ENCODE measurements around the gene ANKRD53.
A peak's percentile ranks its signal among the peaks of the same experiment; 100 is the strongest.

Gene ANKRD53

GRCh38 chr2:70944111-70944690, 34.2 kb upstream of the ANKRD53 start:
- DNase-seq (ENCODE audit: low read depth): no peak

GRCh38 chr2:70946832-70947442, 31.5 kb upstream of the ANKRD53 start:
- DNase-seq (ENCODE audit: low read depth): no peak

- no peak for DNase-seq (ENCODE audit: low read depth)
Measured at GRCh38 chr2:70947556-70948184, 30.8 kb upstream of the ANKRD53 start.

- DNase-seq (ENCODE audit: low read depth): peak; percentile 62
Measured at GRCh38 chr2:70948337-70949003, 30.0 kb upstream of the ANKRD53 start.

GRCh38 chr2:70949086-70949485, 29.3 kb upstream of the ANKRD53 start:
- DNase-seq (ENCODE audit: low read depth): no peak

- DNase-seq (ENCODE audit: low read depth): no peak
Measured at GRCh38 chr2:70954886-70955285, 23.5 kb upstream of the ANKRD53 start.

- no peak for DNase-seq (ENCODE audit: low read depth)
Measured at GRCh38 chr2:70956141-70956540, 22.3 kb upstream of the ANKRD53 start.

- no peak for DNase-seq (ENCODE audit: low read depth)
Measured at GRCh38 chr2:70957798-70958197, 20.6 kb upstream of the ANKRD53 start.

- DNase-seq (ENCODE audit: low read depth): no peak
Measured at GRCh38 chr2:70958759-70959158, 19.7 kb upstream of the ANKRD53 start.

- no peak for DNase-seq (ENCODE audit: low read depth)
Measured at GRCh38 chr2:70959271-70959761, 19.1 kb upstream of the ANKRD53 start.

- DNase-seq (ENCODE audit: low read depth): no peak
Measured at GRCh38 chr2:70959851-70960832, 18.3 kb upstream of the ANKRD53 start.

- DNase-seq (ENCODE audit: low read depth): no peak
Measured at GRCh38 chr2:70960833-70961647, 17.4 kb upstream of the ANKRD53 start.

GRCh38 chr2:70961648-70961994, 16.8 kb upstream of the ANKRD53 start:
- no peak for DNase-seq (ENCODE audit: low read depth)

- no peak for DNase-seq (ENCODE audit: low read depth)
Measured at GRCh38 chr2:70962211-70962884, 16.1 kb upstream of the ANKRD53 start.

- no peak for DNase-seq (ENCODE audit: low read depth)
Measured at GRCh38 chr2:70962885-70963878, 15.2 kb upstream of the ANKRD53 start.

- no peak for DNase-seq (ENCODE audit: low read depth)
Measured at GRCh38 chr2:70964133-70964532, 14.3 kb upstream of the ANKRD53 start.

GRCh38 chr2:70964596-70965386, 13.6 kb upstream of the ANKRD53 start:
- DNase-seq (ENCODE audit: low read depth): peak; percentile 74

GRCh38 chr2:70965506-70965905, 12.9 kb upstream of the ANKRD53 start:
- DNase-seq (ENCODE audit: low read depth): no peak
